Measurements from ENCODE around the gene TAS2R38. TPM values are rescaled to one million over a fixed set of nuclear protein-coding genes. Genes with fewer than 3 reads are reported as not detected.

TAS2R38 gene
- total RNA-seq, 2 donors from 2014 or later, result not detected

DNA sequence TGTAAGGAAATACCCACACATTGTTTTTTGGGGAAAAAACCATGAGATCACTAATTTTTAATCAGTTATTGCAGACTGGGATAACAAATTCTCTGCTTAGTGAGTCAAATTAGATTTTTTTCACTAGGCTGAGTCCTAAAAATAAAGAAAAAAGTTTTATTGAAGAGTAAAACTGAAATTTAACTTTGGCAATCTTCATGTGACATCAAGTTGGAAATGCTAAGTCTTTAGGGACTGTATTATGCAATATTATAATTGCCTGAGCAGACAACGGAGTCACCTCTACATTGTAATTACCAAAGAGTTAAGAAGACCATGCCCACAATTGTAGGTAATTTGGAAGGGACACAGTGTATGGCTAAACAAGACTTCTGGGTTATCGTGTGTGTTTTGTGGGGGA lies 24.6 kb downstream of the TAS2R38 start:
- TF ChIP-seq, protein P1, sequence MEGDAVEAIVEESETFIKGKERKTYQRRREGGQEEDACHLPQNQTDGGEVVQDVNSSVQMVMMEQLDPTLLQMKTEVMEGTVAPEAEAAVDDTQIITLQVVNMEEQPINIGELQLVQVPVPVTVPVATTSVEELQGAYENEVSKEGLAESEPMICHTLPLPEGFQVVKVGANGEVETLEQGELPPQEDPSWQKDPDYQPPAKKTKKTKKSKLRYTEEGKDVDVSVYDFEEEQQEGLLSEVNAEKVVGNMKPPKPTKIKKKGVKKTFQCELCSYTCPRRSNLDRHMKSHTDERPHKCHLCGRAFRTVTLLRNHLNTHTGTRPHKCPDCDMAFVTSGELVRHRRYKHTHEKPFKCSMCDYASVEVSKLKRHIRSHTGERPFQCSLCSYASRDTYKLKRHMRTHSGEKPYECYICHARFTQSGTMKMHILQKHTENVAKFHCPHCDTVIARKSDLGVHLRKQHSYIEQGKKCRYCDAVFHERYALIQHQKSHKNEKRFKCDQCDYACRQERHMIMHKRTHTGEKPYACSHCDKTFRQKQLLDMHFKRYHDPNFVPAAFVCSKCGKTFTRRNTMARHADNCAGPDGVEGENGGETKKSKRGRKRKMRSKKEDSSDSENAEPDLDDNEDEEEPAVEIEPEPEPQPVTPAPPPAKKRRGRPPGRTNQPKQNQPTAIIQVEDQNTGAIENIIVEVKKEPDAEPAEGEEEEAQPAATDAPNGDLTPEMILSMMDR (conservative IDR thresholded peaks at IDR 0.05), result no peak
- H3K4me1 ChIP-seq (ENCODE audit: control insufficient read depth, insufficient read depth, low read length), result no peaks in the 10 kb centered on the region
- Mint-ChIP-seq H3K36me3 (ENCODE audit: low read depth) (no peaks in the 10 kb centered on the region), H3K27ac (no peak overlapping the region), H3K4me1 (no peaks in the 10 kb centered on the region), H3K9me3 (no peaks in the 10 kb centered on the region), H3K27me3 (ENCODE audit: insufficient read depth) (no peaks in the 10 kb centered on the region), H3K4me3 (no peak overlapping the region)
- H3K9me3 ChIP-seq (ENCODE audit: control insufficient read depth, low read length), result no peaks in the 10 kb centered on the region
- no peak overlapping the region for H3K4me3 ChIP-seq (ENCODE audit: low read length)
- 99% methylated on average over 2 of the region's 2 CpGs; no CpG with 5 or more reads in 1 of the 2 experiments for WGBS, 2 experiments (ENCODE audit: insufficient coverage in 1 of 2, insufficient read length in 1 of 2)
- no peak overlapping the region for H3K27ac ChIP-seq (ENCODE audit: low read depth, low read length)
- no peaks in the 10 kb centered on the region for H3K36me3 ChIP-seq (ENCODE audit: control insufficient read depth, insufficient read depth, low read length)
- DNase-seq, result no peak
- no peaks in the 10 kb centered on the region for H3K27me3 ChIP-seq (ENCODE audit: control insufficient read depth, insufficient read depth, low read length, poor library complexity, severe bottlenecking)
- no peak overlapping the region for H3K9ac ChIP-seq (ENCODE audit: extremely low read depth, low read length, poor library complexity, severe bottlenecking)

DNA sequence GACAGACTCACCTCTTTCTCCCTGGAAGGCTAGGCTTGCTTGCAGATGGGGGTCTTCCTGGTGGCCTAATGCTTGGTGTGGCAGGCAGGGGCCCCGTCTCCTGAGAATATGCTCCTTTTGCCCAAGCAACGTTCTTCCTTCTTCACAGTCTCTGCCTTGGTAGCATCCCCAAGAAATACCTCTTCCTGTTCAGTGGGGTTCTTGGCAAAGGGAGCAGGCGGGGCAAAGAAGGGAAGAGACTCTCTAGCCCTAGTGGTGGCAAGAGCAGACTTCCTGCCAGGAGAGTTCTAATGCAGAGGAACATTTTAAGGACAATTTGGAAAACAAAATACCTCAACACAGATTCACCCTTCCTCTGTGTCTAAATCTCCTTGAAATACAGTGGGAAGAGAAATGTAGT lies 26.8 kb downstream of the TAS2R38 start, which contains the start of gene CLEC5A:
Gene CLEC5A, minus strand, starts transcription at position 179 of the 400 bp plus-strand sequence. CDS start 682 bp downstream, outside the sequence.
- Mint-ChIP-seq H3K4me3 (no peak within 1 kb of the TSS), H3K9me3 (peaks cover 2% of the 10 kb centered on the region), H3K36me3 (ENCODE audit: low read depth) (no peaks in the 10 kb centered on the region), H3K27me3 (ENCODE audit: insufficient read depth) (no peaks in the 10 kb centered on the region), H3K4me1 (no peaks in the 10 kb centered on the region), H3K27ac (no peak within 1 kb of the TSS)
- TF ChIP-seq, protein P1 (conservative IDR thresholded peaks at IDR 0.05), result no peak
- H3K27me3 ChIP-seq (ENCODE audit: control insufficient read depth, insufficient read depth, low read length, poor library complexity, severe bottlenecking), result no peaks in the 10 kb centered on the region
- no peak within 1 kb of the TSS for H3K9ac ChIP-seq (ENCODE audit: extremely low read depth, low read length, poor library complexity, severe bottlenecking)
- H3K4me1 ChIP-seq (ENCODE audit: control insufficient read depth, insufficient read depth, low read length), result no peaks in the 10 kb centered on the region
- H3K4me3 ChIP-seq (ENCODE audit: low read length), result no peak within 1 kb of the TSS
- H3K9me3 ChIP-seq (ENCODE audit: control insufficient read depth, low read length), result no peaks in the 10 kb centered on the region
- no peaks in the 10 kb centered on the region for H3K36me3 ChIP-seq (ENCODE audit: control insufficient read depth, insufficient read depth, low read length)
- 86% methylated on average over 1 to 3 of the region's 3 CpGs for WGBS, 2 experiments (ENCODE audit: insufficient coverage in 1 of 2, insufficient read length in 1 of 2)
- no peak within 1 kb of the TSS for H3K27ac ChIP-seq (ENCODE audit: low read depth, low read length)
- no peak for DNase-seq

DNA sequence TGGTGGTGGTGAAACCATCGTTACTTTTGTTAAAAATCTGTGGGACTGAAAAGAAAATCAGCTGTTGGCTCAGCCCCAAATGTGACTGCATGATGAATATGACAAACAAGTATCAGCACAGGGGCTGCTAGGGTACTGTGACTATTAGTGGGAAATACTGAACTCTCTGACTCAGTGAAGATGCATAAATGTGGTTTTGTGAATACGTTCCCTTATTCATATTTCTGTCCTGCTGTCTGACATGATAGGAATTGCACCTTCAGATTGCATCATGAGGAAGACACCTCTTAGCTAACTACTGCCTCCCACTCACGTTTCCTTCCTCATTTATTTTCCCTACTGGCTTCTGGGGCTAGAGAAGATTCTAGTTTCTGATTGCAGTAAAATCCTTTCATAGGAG lies 28.2 kb downstream of the TAS2R38 start:
- H3K4me1 ChIP-seq (ENCODE audit: control insufficient read depth, insufficient read depth, low read length), result no peaks in the 10 kb centered on the region
- TF ChIP-seq, protein P1 (conservative IDR thresholded peaks at IDR 0.05), result no peak
- no peaks in the 10 kb centered on the region for H3K27me3 Mint-ChIP-seq (ENCODE audit: insufficient read depth)
- no peak overlapping the region for H3K27ac ChIP-seq (ENCODE audit: low read depth, low read length)
- H3K4me3 Mint-ChIP-seq, result no peak overlapping the region
- H3K27me3 ChIP-seq (ENCODE audit: control insufficient read depth, insufficient read depth, low read length, poor library complexity, severe bottlenecking), result no peaks in the 10 kb centered on the region
- H3K4me1 Mint-ChIP-seq, result no peaks in the 10 kb centered on the region
- H3K27ac Mint-ChIP-seq, result no peak overlapping the region
- H3K9me3 Mint-ChIP-seq, result peaks cover 15% of the 10 kb centered on the region
- WGBS, 2 experiments (ENCODE audit: insufficient coverage in 1 of 2, insufficient read length in 1 of 2), result 95 to 100% methylated on average over 1 to 3 of the region's 3 CpGs
- no peak overlapping the region for H3K4me3 ChIP-seq (ENCODE audit: low read length)
- no peak for DNase-seq
- no peaks in the 10 kb centered on the region for H3K36me3 ChIP-seq (ENCODE audit: control insufficient read depth, insufficient read depth, low read length)
- H3K9ac ChIP-seq (ENCODE audit: extremely low read depth, low read length, poor library complexity, severe bottlenecking), result no peak overlapping the region
- no peaks in the 10 kb centered on the region for H3K36me3 Mint-ChIP-seq (ENCODE audit: low read depth)
- H3K9me3 ChIP-seq (ENCODE audit: control insufficient read depth, low read length), result peaks cover 13% of the 10 kb centered on the region
